DND-41 (cell line): Measurements from ENCODE around the gene RNF220.

Experiments used
- ATAC-seq: fragments of 200-7000 bp; cut with Tn5 transposase; 3 replicates; pipeline ENCODE4 v1.9.1; 2021; ENCODE audit warnings: low read depth; ENCODE audit not compliant: insufficient read depth
- DNase-seq: peaks from one replicate; pipeline ENCODE4 v3.0.0-alpha.2; 2020
- H2AFZ ChIP-seq: 2 replicates; pipeline ENCODE4 v1.6.0; 2012; ENCODE audit warnings: low read depth, low read length
- H3K27ac ChIP-seq: 2 replicates; pipeline ENCODE4 v1.5.1; 2012; ENCODE audit warnings: low read length, inconsistent platforms
- H3K27me3 ChIP-seq: fragments of 200-600 bp; sonication (generic); 2 replicates; pipeline ENCODE4 v1.6.0; 2012; ENCODE audit warnings: low read length, mild to moderate bottlenecking, inconsistent platforms; ENCODE audit not compliant: insufficient read depth, poor library complexity
- H3K36me3 ChIP-seq: 2 replicates; pipeline ENCODE4 v1.5.1; 2012; ENCODE audit warnings: low read length, inconsistent platforms; ENCODE audit not compliant: insufficient read depth
- H3K4me1 ChIP-seq: 2 replicates; pipeline ENCODE4 v1.5.1; 2012; ENCODE audit warnings: mild to moderate bottlenecking, low read length; ENCODE audit not compliant: insufficient read depth
- H3K4me2 ChIP-seq: 2 replicates; pipeline ENCODE4 v1.6.0; 2012; ENCODE audit warnings: mild to moderate bottlenecking, moderate library complexity, low read length, inconsistent platforms; ENCODE audit not compliant: insufficient read depth
- H3K4me3 ChIP-seq, 2 experiments: fragments of 200-600 bp in 1 of 2; shearing (Covaris generic) in 1 of 2; 2 replicates each; pipeline ENCODE4 v1.5.1; 2012 to 2016; ENCODE audit warnings: inconsistent platforms in 2 of 2, low read length in 2 of 2, mild to moderate bottlenecking in 2 of 2, low read depth in 1 of 2, moderate library complexity in 1 of 2
- H3K79me2 ChIP-seq: 2 replicates; pipeline ENCODE4 v1.6.0; 2012; ENCODE audit warnings: low read length, inconsistent platforms; ENCODE audit not compliant: insufficient read depth
- H3K9ac ChIP-seq: 2 replicates; pipeline ENCODE4 v1.6.0; 2012; ENCODE audit warnings: low read depth, mild to moderate bottlenecking, inconsistent platforms, low read length, moderate library complexity
- H3K9me3 ChIP-seq: 2 replicates; pipeline ENCODE4 v1.5.1; 2012; ENCODE audit warnings: low read length, moderate library complexity, mild to moderate bottlenecking, inconsistent platforms; ENCODE audit not compliant: insufficient read depth, severe bottlenecking
- H4K20me1 ChIP-seq: 2 replicates; pipeline ENCODE4 v1.6.0; 2012; ENCODE audit warnings: low read length; ENCODE audit not compliant: insufficient read depth
- EZH2 ChIP-seq: IDR thresholded peaks from 3 replicates; pipeline ENCODE4 v1.6.1; 2012; ENCODE audit warnings: borderline replicate concordance, low read depth, mild to moderate bottlenecking, moderate library complexity, low read length, inconsistent platforms; ENCODE audit not compliant: severe bottlenecking
- TF ChIP-seq, protein P1 (sequence below): IDR thresholded peaks from 2 replicates; pipeline ENCODE4 v1.5.1; 2012; ENCODE audit warnings: borderline replicate concordance, low read length, moderate library complexity, mild to moderate bottlenecking; ENCODE audit not compliant: poor library complexity, severe bottlenecking; ENCODE audit errors: extremely low read depth

RNF220 gene

DNA sequence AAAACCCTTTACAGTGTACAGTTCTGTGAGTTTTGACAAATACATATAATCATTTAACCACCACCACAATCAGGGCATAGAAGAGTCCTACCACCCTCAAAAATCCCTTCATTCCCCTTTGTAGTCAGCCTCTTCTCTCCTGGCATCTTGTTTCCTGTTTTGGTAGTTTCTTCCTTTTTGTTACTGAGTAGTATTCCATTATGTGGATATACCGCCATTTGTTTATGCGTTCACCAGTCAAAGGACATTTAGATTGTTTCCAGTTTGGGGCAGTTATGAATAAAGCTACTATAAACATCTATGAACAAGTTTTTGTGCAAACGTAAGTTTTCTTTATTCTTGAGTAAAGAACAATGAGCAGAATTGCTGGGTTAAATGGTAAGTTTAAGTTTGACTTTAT is 49.6 kb downstream of the RNF220 start:
- Histone ChIP-seq H4K20me1 (no peaks in the 10 kb centered on the region), H3K27ac (no peak overlapping the region), H2AFZ (no peak overlapping the region), H3K27me3 (peaks cover 24% of the 10 kb centered on the region), H3K4me3 (no peak overlapping the region), H3K9me3 (no peaks in the 10 kb centered on the region), H3K4me2 (no peak overlapping the region), H3K4me1 (no peaks in the 10 kb centered on the region), H3K79me2 (no peaks in the 10 kb centered on the region), H3K9ac (no peak overlapping the region), H3K36me3 (no peaks in the 10 kb centered on the region)
- TF ChIP-seq, protein P1, sequence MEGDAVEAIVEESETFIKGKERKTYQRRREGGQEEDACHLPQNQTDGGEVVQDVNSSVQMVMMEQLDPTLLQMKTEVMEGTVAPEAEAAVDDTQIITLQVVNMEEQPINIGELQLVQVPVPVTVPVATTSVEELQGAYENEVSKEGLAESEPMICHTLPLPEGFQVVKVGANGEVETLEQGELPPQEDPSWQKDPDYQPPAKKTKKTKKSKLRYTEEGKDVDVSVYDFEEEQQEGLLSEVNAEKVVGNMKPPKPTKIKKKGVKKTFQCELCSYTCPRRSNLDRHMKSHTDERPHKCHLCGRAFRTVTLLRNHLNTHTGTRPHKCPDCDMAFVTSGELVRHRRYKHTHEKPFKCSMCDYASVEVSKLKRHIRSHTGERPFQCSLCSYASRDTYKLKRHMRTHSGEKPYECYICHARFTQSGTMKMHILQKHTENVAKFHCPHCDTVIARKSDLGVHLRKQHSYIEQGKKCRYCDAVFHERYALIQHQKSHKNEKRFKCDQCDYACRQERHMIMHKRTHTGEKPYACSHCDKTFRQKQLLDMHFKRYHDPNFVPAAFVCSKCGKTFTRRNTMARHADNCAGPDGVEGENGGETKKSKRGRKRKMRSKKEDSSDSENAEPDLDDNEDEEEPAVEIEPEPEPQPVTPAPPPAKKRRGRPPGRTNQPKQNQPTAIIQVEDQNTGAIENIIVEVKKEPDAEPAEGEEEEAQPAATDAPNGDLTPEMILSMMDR, result no peak
- no peak for TF ChIP-seq EZH2
- ATAC-seq, result no peak
- no peak for DNase-seq

DNA sequence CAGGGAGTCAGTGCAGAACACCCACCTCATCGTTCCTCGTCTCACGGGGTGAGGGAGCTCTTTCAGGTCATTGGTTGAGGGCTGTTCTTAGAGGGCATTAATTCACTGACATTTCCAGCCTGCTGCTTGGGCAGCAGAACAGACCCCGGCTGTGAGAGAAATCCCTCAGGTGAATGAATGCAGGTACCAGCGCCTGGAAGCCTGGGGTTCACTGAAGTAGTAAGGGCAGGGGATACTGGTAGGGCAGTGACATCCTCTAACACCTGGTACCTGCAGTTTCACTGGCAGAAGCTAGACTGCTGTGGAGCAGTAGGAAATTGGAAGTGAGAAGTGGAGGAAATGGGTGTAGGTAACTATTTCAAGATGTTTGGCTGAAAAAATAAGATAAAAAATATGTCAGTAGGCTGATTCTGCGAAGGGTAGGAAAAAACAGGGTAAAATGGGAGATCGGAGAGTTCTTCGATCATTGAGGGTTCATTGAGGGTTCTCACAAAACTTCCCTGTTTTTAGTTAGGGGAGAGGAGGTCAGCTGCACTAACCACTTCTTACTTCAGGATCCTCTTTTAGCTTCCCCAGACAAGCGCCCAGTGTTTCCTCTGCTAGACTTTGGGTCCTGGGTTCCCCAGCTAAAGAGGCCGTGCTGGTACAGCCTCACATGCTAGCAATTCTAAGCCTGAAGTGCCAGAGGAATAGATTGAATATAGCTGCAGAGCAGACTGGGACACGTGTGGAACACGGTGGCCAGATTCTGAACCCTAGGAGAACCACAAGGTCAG is 55.2 kb downstream of the RNF220 start:
- no peak overlapping the region for H3K4me2 ChIP-seq
- H3K27me3 ChIP-seq, result peaks cover 28% of the 10 kb centered on the region
- no peak overlapping the region for H3K27ac ChIP-seq
- H2AFZ ChIP-seq, result no peak overlapping the region
- ATAC-seq (no peak), DNase-seq (no peak)
- no peaks in the 10 kb centered on the region for H3K9me3 ChIP-seq
- no peak overlapping the region for H3K9ac ChIP-seq
- H3K4me1 ChIP-seq, result no peaks in the 10 kb centered on the region
- H3K4me3 ChIP-seq, result no peak overlapping the region
- no peaks in the 10 kb centered on the region; the same call in 1 of the 2 replicates for H4K20me1 ChIP-seq
- no peak for TF ChIP-seq EZH2
- TF ChIP-seq, protein P1, result no peak
- H3K36me3 ChIP-seq, result no peaks in the 10 kb centered on the region
- no peaks in the 10 kb centered on the region for H3K79me2 ChIP-seq

DNA sequence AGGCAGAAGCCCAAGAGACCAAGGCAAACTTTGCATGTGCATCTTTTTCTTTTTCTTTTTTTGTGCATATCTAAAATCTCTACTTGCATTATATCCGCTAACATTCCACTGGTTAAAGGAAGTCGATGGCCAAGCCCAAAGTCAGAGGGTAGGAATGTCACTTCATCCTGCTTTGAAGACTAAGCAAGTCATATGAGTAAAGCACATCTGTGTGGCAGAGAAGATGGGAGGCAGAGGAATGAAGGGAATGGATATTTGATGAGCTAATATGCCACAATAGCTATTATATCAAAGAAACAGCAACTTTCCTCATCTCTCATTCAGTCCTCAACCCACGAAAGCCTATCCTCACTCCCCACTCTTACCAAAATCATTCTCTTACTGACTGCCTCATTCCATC is 59.3 kb downstream of the RNF220 start:
- Histone ChIP-seq H3K4me2 (no peak overlapping the region), H3K27me3 (peaks cover 10% of the 10 kb centered on the region), H3K27ac (no peak overlapping the region), H2AFZ (no peak overlapping the region), H3K9ac (no peak overlapping the region), H3K36me3 (no peaks in the 10 kb centered on the region), H4K20me1 (no peaks in the 10 kb centered on the region; the same call in 1 of the 2 replicates), H3K4me1 (no peaks in the 10 kb centered on the region), H3K4me3 (no peak overlapping the region), H3K79me2 (no peaks in the 10 kb centered on the region), H3K9me3 (no peaks in the 10 kb centered on the region)
- no peak for ATAC-seq
- no peak for DNase-seq
- TF ChIP-seq, protein P1, result no peak
- no peak for TF ChIP-seq EZH2
